ENCODE data around the gene NONO.
"Not testable (repeated sequence)": the region's sequence is repeated elsewhere in the genome, so short reads cannot be mapped to it uniquely, and the experiment has no call there.

GRCh38 chrX:71300495-71300894 lies 17.1 kb downstream of the NONO start:
- not testable (repeated sequence) for TF ChIP-seq CTCF (IDR thresholded peaks at IDR 0.05; ENCODE audit: poor library complexity); EZH2 (IDR thresholded peaks at IDR 0.05; ENCODE audit: borderline replicate concordance); EZH2phosphoT487 (IDR thresholded peaks at IDR 0.05; ENCODE audit: low read depth, severe bottlenecking, unreplicated experiment)
